Thymus (tissue), 11 donors: Measurements from ENCODE around the gene NCOA6. TPM values are rescaled to one million over a fixed set of nuclear protein-coding genes. Genes with fewer than 3 reads are reported as not detected.
"Not testable (repeated sequence)": the region's sequence is repeated elsewhere in the genome, so short reads cannot be mapped to it uniquely, and the experiment has no call there.

Source experiments
- DNase-seq, 9 donors: peaks; one replicate each; pipeline ENCODE4 v3.0.0-alpha.2; 2013; ENCODE audit warnings: low spot score in 9 of 9, low read depth in 6 of 9, missing footprints in 1 of 9
- H3K27ac ChIP-seq, 2 donors: one replicate each; pipeline ENCODE4 v1.5.1; 2013; ENCODE audit warnings: control low read depth in 1 of 2, low read depth in 1 of 2, low read length in 1 of 2, mild to moderate bottlenecking in 1 of 2, moderate library complexity in 1 of 2
- H3K27me3 ChIP-seq, 2 donors: one replicate each; pipeline ENCODE4 v1.5.1; 2013; ENCODE audit warnings: low read length in 1 of 2; ENCODE audit not compliant: control insufficient read depth in 2 of 2, insufficient read depth in 1 of 2
- H3K36me3 ChIP-seq, 2 donors: one replicate each; pipeline ENCODE4 v1.5.1; 2013; ENCODE audit warnings: low read length in 1 of 2, mild to moderate bottlenecking in 1 of 2, moderate library complexity in 1 of 2; ENCODE audit not compliant: control insufficient read depth in 2 of 2, insufficient read depth in 2 of 2
- H3K4me1 ChIP-seq, 2 donors: one replicate each; pipeline ENCODE4 v1.5.1; 2013; ENCODE audit warnings: low read length in 2 of 2; ENCODE audit not compliant: control insufficient read depth in 2 of 2, insufficient read depth in 2 of 2
- H3K4me3 ChIP-seq, 2 donors: one replicate each; pipeline ENCODE4 v1.5.1; 2013; ENCODE audit warnings: low read length in 2 of 2, control low read depth in 1 of 2, mild to moderate bottlenecking in 1 of 2
- H3K9me3 ChIP-seq, 2 donors: one replicate each; pipeline ENCODE4 v1.5.1; 2013; ENCODE audit warnings: low read length in 1 of 2, mild to moderate bottlenecking in 1 of 2; ENCODE audit not compliant: control insufficient read depth in 2 of 2, insufficient read depth in 1 of 2
- WGBS: extraction: QIAGEN DNeasy Blood & Tissue Kit; methylation state at CpG from one replicate; pipeline ENCODE4 v1.1.7; 2013; 5-methylcytosine and 5-hydroxymethylcytosine counted together
- polyA plus RNA-seq: library from polyadenylated mRNA; stranded (reverse); fragments of 200-250 nt; gene quantifications from one replicate; pipeline ENCODE4 v1.2.3, GENCODE V29; 2013
- total RNA-seq: library from RNA; stranded (reverse); fragments of 120-200 nt; gene quantifications from one replicate; pipeline ENCODE4 v1.2.4, GENCODE V29; 2013
- donor health status: healthy.

NCOA6 gene
- total and polyA plus RNA-seq, 2 donors = 9.1 to 35.6 TPM

GRCh38 chr20:34724172-34724571, 101.3 kb downstream of the NCOA6 start:
- DNase-seq = no peak
- H3K27me3 ChIP-seq = no peaks in the 10 kb centered on the region
- H3K9me3 ChIP-seq = no peaks in the 10 kb centered on the region
- H3K27ac ChIP-seq = no peak overlapping the region
- WGBS = 98% methylated on average over 3 of the region's 3 CpGs
- H3K4me1 ChIP-seq = no peaks in the 10 kb centered on the region
- peaks cover 25 to 39% of the 10 kb centered on the region in 2 donors for H3K36me3 ChIP-seq
- no peak overlapping the region for H3K4me3 ChIP-seq

DNA sequence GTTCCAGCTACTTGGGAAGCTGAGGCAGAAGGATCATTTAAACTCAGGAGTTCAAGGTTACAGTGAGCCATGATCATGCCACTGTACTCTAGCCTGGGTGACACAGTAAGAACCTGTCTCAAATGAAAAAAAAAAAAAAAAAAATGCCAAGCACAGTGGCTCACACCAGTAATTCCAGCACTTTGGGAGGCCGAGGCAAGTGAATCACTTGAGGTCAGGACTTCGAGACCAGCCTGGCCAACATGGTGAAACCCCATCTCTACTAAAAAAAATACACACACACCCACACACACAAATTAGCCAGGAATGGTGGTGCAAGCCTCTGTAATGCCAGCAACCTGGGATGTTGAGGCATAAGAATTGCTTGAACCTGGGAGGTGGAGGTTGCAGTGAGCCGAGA, 102.9 kb downstream of the NCOA6 start:
- DNase-seq, H3K4me1 ChIP-seq, H3K4me3 ChIP-seq, H3K9me3 ChIP-seq, H3K27me3 ChIP-seq, H3K27ac ChIP-seq: not testable (repeated sequence)
- WGBS = 99% methylated on average over 3 of the region's 3 CpGs
- H3K36me3 ChIP-seq = peaks cover 25 to 39% of the 10 kb centered on the region in 2 donors

DNA sequence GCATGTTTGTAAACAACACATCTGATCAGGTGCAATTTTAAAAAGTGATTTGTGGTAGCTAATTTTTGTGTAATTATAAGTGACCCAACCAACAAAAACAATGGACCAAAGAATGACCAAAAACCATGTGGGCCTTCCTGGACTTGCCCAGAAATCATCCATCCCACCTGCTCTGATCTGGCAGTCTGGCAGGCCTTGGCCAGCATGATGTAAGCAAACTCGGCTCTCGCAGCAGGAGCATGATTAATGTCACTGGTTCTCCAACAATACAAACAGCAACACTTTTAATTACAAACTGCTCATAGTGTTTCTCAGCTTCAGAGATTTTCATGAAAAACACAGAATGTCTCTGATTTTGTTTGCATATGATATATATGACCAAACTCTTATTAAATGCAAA, 105.2 kb downstream of the NCOA6 start:
- Histone ChIP-seq H3K27me3 (no peaks in the 10 kb centered on the region), H3K9me3 (no peaks in the 10 kb centered on the region), H3K36me3 (peaks cover 18 to 28% of the 10 kb centered on the region in 2 donors), H3K4me3 (no peak overlapping the region), H3K4me1 (no peaks in the 10 kb centered on the region), H3K27ac (no peak overlapping the region)
- no peak for DNase-seq
- 93% methylated on average over 2 of the region's 2 CpGs for WGBS

- H3K9me3 ChIP-seq, H3K27me3 ChIP-seq, H3K4me1 ChIP-seq, H3K4me3 ChIP-seq, DNase-seq, H3K27ac ChIP-seq: not testable (repeated sequence)
- WGBS = 97% methylated on average over 13 of the region's 13 CpGs
- H3K36me3 ChIP-seq = peaks cover 22 to 30% of the 10 kb centered on the region in 2 donors
Observed at GRCh38 chr20:34719242-34720017, 106.0 kb downstream of the NCOA6 start.

- no peak overlapping the region for H3K4me3 ChIP-seq
- DNase-seq = no peak
- 97% methylated on average over 9 of the region's 9 CpGs for WGBS
- H3K9me3 ChIP-seq = no peaks in the 10 kb centered on the region
- no peaks in the 10 kb centered on the region for H3K27me3 ChIP-seq
- H3K36me3 ChIP-seq = peaks cover 23 to 26% of the 10 kb centered on the region in 2 donors
- H3K4me1 ChIP-seq = no peaks in the 10 kb centered on the region
- H3K27ac ChIP-seq = no peak overlapping the region
Observed at GRCh38 chr20:34717230-34718095, 108.0 kb downstream of the NCOA6 start.

- 98% methylated on average over 2 of the region's 2 CpGs for WGBS
- no peaks in the 10 kb centered on the region for H3K27me3 ChIP-seq
- H3K9me3 ChIP-seq = no peaks in the 10 kb centered on the region
- H3K4me1 ChIP-seq = no peaks in the 10 kb centered on the region
- peaks cover 23 to 26% of the 10 kb centered on the region in 2 donors for H3K36me3 ChIP-seq
- no peak overlapping the region for H3K27ac ChIP-seq
- no peak overlapping the region for H3K4me3 ChIP-seq
- no peak for DNase-seq
Observed at GRCh38 chr20:34716921-34717229, 108.6 kb downstream of the NCOA6 start.

GRCh38 chr20:34715384-34715783, 110.1 kb downstream of the NCOA6 start:
- no peak for DNase-seq
- Histone ChIP-seq H3K27ac (no peak overlapping the region), H3K4me3 (no peak overlapping the region), H3K27me3 (peaks cover 2 to 15% of the 10 kb centered on the region in 2 donors), H3K9me3 (no peaks in the 10 kb centered on the region), H3K36me3 (peaks cover 21 to 23% of the 10 kb centered on the region in 2 donors), H3K4me1 (peaks cover under 1 to 3% of the 10 kb centered on the region in 2 donors)
- WGBS = 97% methylated on average over 4 of the region's 4 CpGs

DNA sequence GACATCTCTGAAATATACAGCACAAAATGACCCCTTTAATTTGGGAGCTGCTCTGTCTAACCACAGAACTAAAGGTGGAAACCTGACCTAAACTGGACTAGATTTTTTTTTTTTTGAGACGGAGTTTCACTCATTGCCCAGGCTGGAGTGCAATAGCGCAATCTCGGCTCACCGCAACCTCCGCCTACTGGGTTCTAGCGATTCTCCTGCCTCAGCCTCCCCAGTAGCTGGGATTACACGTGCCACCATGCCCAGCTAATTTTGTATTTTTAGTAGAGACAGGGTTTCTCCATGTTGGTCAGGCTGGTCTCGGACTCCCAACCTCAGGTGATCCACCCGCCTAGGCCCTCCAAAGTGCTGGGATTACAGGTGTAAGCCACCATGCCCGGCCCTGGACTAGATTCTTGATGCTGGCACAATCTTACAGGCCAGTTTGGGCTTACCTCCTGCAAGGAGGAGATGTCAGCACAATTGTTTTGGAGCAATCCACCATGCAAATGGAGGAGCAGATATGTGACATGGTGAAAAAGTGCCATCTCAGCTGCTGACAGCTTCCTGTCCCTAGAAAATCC, 111.4 kb downstream of the NCOA6 start:
- 98% methylated on average over 10 of the region's 10 CpGs for WGBS
- H3K27ac ChIP-seq, DNase-seq, H3K9me3 ChIP-seq, H3K4me3 ChIP-seq: not testable (repeated sequence)
- Histone ChIP-seq H3K4me1 (peaks cover 6 to 13% of the 10 kb centered on the region in 2 donors), H3K27me3 (peaks cover 5 to 28% of the 10 kb centered on the region in 2 donors), H3K36me3 (peaks cover 19 to 21% of the 10 kb centered on the region in 2 donors)
